ENCODE data around the gene IMMP1L. TPM values are rescaled to one million over a fixed set of nuclear protein-coding genes. Genes with fewer than 3 reads are reported as not detected.

IMMP1L gene, protein sequence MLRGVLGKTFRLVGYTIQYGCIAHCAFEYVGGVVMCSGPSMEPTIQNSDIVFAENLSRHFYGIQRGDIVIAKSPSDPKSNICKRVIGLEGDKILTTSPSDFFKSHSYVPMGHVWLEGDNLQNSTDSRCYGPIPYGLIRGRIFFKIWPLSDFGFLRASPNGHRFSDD
- 8.1 and 9.4 TPM in 2 replicates for total RNA-seq

GRCh38 chr11:31509429-31510345, at the start of gene IMMP1L, which contains the start of gene ELP4:
TSS of gene IMMP1L (minus strand) at chr11:31509622. CDS start at chr11:31463276, 46,346 bp downstream.
TSS of gene ELP4 (plus strand) at chr11:31509767. CDS start at chr11:31509785, 18 bp downstream.

Other genes with a start within 250 kb of the IMMP1L start
- gene DCDC1, start 139.9 kb downstream of the IMMP1L start, total RNA-seq, result under 0.01 TPM in 1 of 2 replicates, not detected in the other
- 17.2 and 18.7 TPM in 2 replicates for gene DNAJC24, start 139.8 kb downstream of the IMMP1L start, total RNA-seq
- 14.6 and 20.4 TPM in 2 replicates for gene ELP4, start 145 bp upstream of the IMMP1L start, total RNA-seq

All from epithelial cell of umbilical artery (primary cell).